HL-60 (cell line): ENCODE measurements around the gene CIB4.

Source experiments
- DNase-seq, 2 experiments: peaks; one replicate each; pipeline ENCODE4 v3.0.0-alpha.2; 2010 to 2020; ENCODE audit warnings: low read depth in 1 of 2, low spot score in 1 of 2
- H3K27ac ChIP-seq: fragments of 250-450 bp; sonication (Bioruptor Pico); replicated peaks from 2 replicates; pipeline ENCODE4 v1.5.1; 2020; ENCODE audit warnings: mild to moderate bottlenecking, moderate library complexity
- H3K27me3 ChIP-seq: fragments of 250-450 bp; sonication (Bioruptor Pico); 2 replicates; pipeline ENCODE4 v1.5.1; 2021; ENCODE audit warnings: mild to moderate bottlenecking, moderate library complexity; ENCODE audit not compliant: insufficient read depth, poor library complexity, severe bottlenecking
- H3K4me3 ChIP-seq: replicated peaks from 2 replicates; pipeline ENCODE4 v1.5.1; 2011; ENCODE audit warnings: mild to moderate bottlenecking, control low read depth, low read length; ENCODE audit not compliant: insufficient read depth
- CTCF ChIP-seq: IDR thresholded peaks from one replicate; pipeline ENCODE4 v1.5.1; 2011; ENCODE audit warnings: low read length, control low read depth, inconsistent platforms; ENCODE audit not compliant: insufficient read depth
- GABPA ChIP-seq: IDR thresholded peaks from 2 replicates; pipeline ENCODE4 v1.6.1; 2012; ENCODE audit warnings: low read depth
- POLR2AphosphoS5 ChIP-seq: IDR thresholded peaks from 2 replicates; pipeline ENCODE4 v1.6.1; 2012; ENCODE audit warnings: low read depth
- REST ChIP-seq: IDR thresholded peaks from 2 replicates; pipeline ENCODE4 v1.6.1; 2012; ENCODE audit warnings: low read depth; ENCODE audit not compliant: insufficient replicate concordance
- SPI1 ChIP-seq: IDR thresholded peaks from 2 replicates; pipeline ENCODE4 v1.6.1; 2012; ENCODE audit warnings: low read depth, mild to moderate bottlenecking, borderline replicate concordance

The CIB4 gene

GRCh38 chr2:26675651-26676255, 34.6 kb upstream of the CIB4 start:
- no peak for TF ChIP-seq POLR2AphosphoS5
- TF ChIP-seq GABPA, result no peak
- TF ChIP-seq SPI1, result no peak
- no peak for TF ChIP-seq REST
- no peak for TF ChIP-seq CTCF
- H3K27me3 ChIP-seq, result no peaks in the 10 kb centered on the region
- H3K4me3 ChIP-seq, result no peak overlapping the region
- no peak overlapping the region for H3K27ac ChIP-seq
- no peak for DNase-seq

GRCh38 chr2:26674771-26675170, 33.6 kb upstream of the CIB4 start:
- Histone ChIP-seq H3K4me3 (no peak overlapping the region), H3K27me3 (no peaks in the 10 kb centered on the region), H3K27ac (no peak overlapping the region)
- TF ChIP-seq SPI1 (no peak), GABPA (no peak), REST (no peak), CTCF (no peak), POLR2AphosphoS5 (no peak)
- no peak for DNase-seq

GRCh38 chr2:26674002-26674751, 33.0 kb upstream of the CIB4 start:
- DNase-seq, result no peak
- no peak overlapping the region for H3K4me3 ChIP-seq
- peaks cover 2% of the 10 kb centered on the region for H3K27me3 ChIP-seq
- TF ChIP-seq REST, result no peak
- no peak for TF ChIP-seq SPI1
- no peak for TF ChIP-seq GABPA
- TF ChIP-seq POLR2AphosphoS5, result no peak
- TF ChIP-seq CTCF, result no peak
- H3K27ac ChIP-seq, result no peak overlapping the region
